Activated CD4-positive, alpha-beta T cell treated with anti-CD3 and anti-CD28 coated beads, Interleukin-2, amount 50 U/mL, for 24 hours (primary cell): ENCODE results near the gene OR4N5.

ENCODE experiments used
- DNase-seq, 2 donors: peaks; one replicate each; pipeline ENCODE4 v3.0.0-alpha.2; 2020; ENCODE audit warnings: low read depth in 1 of 2, low spot score in 1 of 2

Gene OR4N5

GRCh38 chr14:20194101-20194500 lies 55.5 kb downstream of the OR4N5 start:
- no peak for DNase-seq
